Astrocyte (in vitro differentiated cells and primary cell): Measurements from ENCODE around the gene CNPPD1. TPM values are rescaled to one million over a fixed set of nuclear protein-coding genes. Genes with fewer than 3 reads are reported as not detected.

ENCODE experiments used
- DNase-seq: peaks from one replicate; pipeline ENCODE4 v3.0.0-alpha.2; 2010; ENCODE audit warnings: low read depth
- FAIRE-seq: peaks from 2 replicates; lab custom pipeline; 2011; peaks lifted over from hg19 to GRCh38; lab: Jason Lieb, UNC
- H2AFZ ChIP-seq: 2 replicates; pipeline ENCODE4 v1.6.0; 2012; ENCODE audit warnings: low read depth, low read length, inconsistent platforms
- H3K27ac ChIP-seq: 2 replicates; pipeline ENCODE4 v1.5.1; 2011; ENCODE audit warnings: low read depth, low read length, inconsistent platforms
- H3K27me3 ChIP-seq: 2 replicates; pipeline ENCODE4 v1.6.0; 2011; ENCODE audit warnings: low read length, inconsistent platforms; ENCODE audit not compliant: insufficient read depth
- H3K36me3 ChIP-seq: 2 replicates; pipeline ENCODE4 v1.5.1; 2011; ENCODE audit warnings: low read length, inconsistent platforms; ENCODE audit not compliant: insufficient read depth
- H3K4me1 ChIP-seq: 2 replicates; pipeline ENCODE4 v1.5.1; 2011; ENCODE audit warnings: low read length, inconsistent platforms; ENCODE audit not compliant: insufficient read depth
- H3K4me2 ChIP-seq: 2 replicates; pipeline ENCODE4 v1.6.0; 2012; ENCODE audit warnings: low read length, inconsistent platforms
- H3K4me3 ChIP-seq: 2 replicates; pipeline ENCODE4 v1.5.1; 2011; ENCODE audit warnings: low read depth, mild to moderate bottlenecking, low read length, inconsistent platforms; ENCODE audit not compliant: insufficient read depth
- H3K79me2 ChIP-seq: 2 replicates; pipeline ENCODE4 v1.6.0; 2012; ENCODE audit warnings: mild to moderate bottlenecking, low read length, inconsistent platforms; ENCODE audit not compliant: insufficient read depth
- H3K9ac ChIP-seq: 2 replicates; pipeline ENCODE4 v1.6.0; 2012; ENCODE audit warnings: mild to moderate bottlenecking, low read length, inconsistent platforms
- H3K9me3 ChIP-seq: 2 replicates; pipeline ENCODE4 v1.5.1; 2012; ENCODE audit warnings: low read depth, mild to moderate bottlenecking, low read length, inconsistent platforms; ENCODE audit not compliant: insufficient read depth
- H4K20me1 ChIP-seq: 2 replicates; pipeline ENCODE4 v1.6.0; 2012; ENCODE audit warnings: low read length, inconsistent platforms; ENCODE audit not compliant: insufficient read depth
- H3K27ac Mint-ChIP-seq: one replicate; pipeline ENCODE4 v1.8.0; 2021; ENCODE audit warnings: mild to moderate bottlenecking, mixed read lengths; ENCODE audit not compliant: unreplicated experiment
- H3K27me3 Mint-ChIP-seq: one replicate; pipeline ENCODE4 v1.8.0; 2021; ENCODE audit warnings: low read depth, mixed read lengths; ENCODE audit not compliant: unreplicated experiment
- H3K36me3 Mint-ChIP-seq: one replicate; pipeline ENCODE4 v1.8.0; 2021; ENCODE audit warnings: low read depth, mixed read lengths; ENCODE audit not compliant: unreplicated experiment
- H3K4me1 Mint-ChIP-seq: one replicate; pipeline ENCODE4 v1.8.0; 2021; ENCODE audit warnings: low read depth, mixed read lengths; ENCODE audit not compliant: unreplicated experiment
- H3K4me3 Mint-ChIP-seq: one replicate; pipeline ENCODE4 v1.8.0; 2021; ENCODE audit warnings: mild to moderate bottlenecking, moderate library complexity, mixed read lengths; ENCODE audit not compliant: unreplicated experiment
- H3K9me3 Mint-ChIP-seq: one replicate; pipeline ENCODE4 v1.8.0; 2021; ENCODE audit warnings: mild to moderate bottlenecking, mixed read lengths; ENCODE audit not compliant: unreplicated experiment
- EZH2 ChIP-seq: IDR thresholded peaks from 2 replicates; pipeline ENCODE4 v1.6.1; 2012; ENCODE audit warnings: mild to moderate bottlenecking, low read length, inconsistent platforms; ENCODE audit not compliant: insufficient read depth
- total RNA-seq: library from RNA; stranded (reverse); gene quantifications from 2 replicates; pipeline ENCODE4 v1.2.1, GENCODE V29; 2021
- TF ChIP-seq, protein P1 (sequence below): IDR thresholded peaks from 2 replicates; pipeline ENCODE4 v1.5.1; 2011; ENCODE audit warnings: low read depth, mild to moderate bottlenecking, inconsistent platforms, low read length, moderate library complexity; ENCODE audit not compliant: insufficient read depth

Gene CNPPD1
- total RNA-seq, 1 donor from 2014 or later: 28.1 TPM

DNA sequence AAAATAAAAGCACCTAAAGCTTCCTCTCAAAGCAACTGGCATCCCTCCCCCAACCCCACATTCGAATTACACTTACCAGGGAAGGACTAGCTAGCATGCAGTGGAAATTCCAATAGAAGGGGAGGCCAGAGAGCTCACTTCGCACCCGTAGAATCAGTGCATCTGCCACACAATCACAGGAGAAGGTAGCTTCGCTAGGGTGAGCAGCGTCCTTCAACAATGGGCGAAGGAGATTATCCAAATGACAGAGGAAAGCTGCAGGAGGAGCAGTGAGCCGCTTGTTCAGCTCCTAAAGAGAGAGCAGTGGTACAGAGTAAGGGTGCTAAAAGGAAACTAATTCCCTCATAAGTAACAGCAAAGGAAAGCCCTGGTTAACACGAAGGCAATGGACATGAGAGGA lies 19.3 kb downstream of the CNPPD1 start:
- Histone ChIP-seq H3K4me1 (peaks cover 4% of the 10 kb centered on the region), H3K27me3 (no peaks in the 10 kb centered on the region), H3K9me3 (no peaks in the 10 kb centered on the region), H2AFZ (no peak overlapping the region), H3K27ac (no peak overlapping the region), H4K20me1 (no peaks in the 10 kb centered on the region), H3K36me3 (peaks cover 4% of the 10 kb centered on the region), H3K9ac (no peak overlapping the region), H3K79me2 (no peaks in the 10 kb centered on the region), H3K4me3 (no peak overlapping the region), H3K4me2 (no peak overlapping the region)
- Mint-ChIP-seq H3K36me3 (peaks cover 4% of the 10 kb centered on the region), H3K4me3 (no peak overlapping the region), H3K27ac (no peak overlapping the region), H3K4me1 (peaks cover 18% of the 10 kb centered on the region), H3K27me3 (peaks cover 3% of the 10 kb centered on the region), H3K9me3 (no peaks in the 10 kb centered on the region)
- FAIRE-seq: no peak
- DNase-seq: no peak
- no peak for TF ChIP-seq EZH2
- TF ChIP-seq, protein P1, sequence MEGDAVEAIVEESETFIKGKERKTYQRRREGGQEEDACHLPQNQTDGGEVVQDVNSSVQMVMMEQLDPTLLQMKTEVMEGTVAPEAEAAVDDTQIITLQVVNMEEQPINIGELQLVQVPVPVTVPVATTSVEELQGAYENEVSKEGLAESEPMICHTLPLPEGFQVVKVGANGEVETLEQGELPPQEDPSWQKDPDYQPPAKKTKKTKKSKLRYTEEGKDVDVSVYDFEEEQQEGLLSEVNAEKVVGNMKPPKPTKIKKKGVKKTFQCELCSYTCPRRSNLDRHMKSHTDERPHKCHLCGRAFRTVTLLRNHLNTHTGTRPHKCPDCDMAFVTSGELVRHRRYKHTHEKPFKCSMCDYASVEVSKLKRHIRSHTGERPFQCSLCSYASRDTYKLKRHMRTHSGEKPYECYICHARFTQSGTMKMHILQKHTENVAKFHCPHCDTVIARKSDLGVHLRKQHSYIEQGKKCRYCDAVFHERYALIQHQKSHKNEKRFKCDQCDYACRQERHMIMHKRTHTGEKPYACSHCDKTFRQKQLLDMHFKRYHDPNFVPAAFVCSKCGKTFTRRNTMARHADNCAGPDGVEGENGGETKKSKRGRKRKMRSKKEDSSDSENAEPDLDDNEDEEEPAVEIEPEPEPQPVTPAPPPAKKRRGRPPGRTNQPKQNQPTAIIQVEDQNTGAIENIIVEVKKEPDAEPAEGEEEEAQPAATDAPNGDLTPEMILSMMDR: no peak

DNA sequence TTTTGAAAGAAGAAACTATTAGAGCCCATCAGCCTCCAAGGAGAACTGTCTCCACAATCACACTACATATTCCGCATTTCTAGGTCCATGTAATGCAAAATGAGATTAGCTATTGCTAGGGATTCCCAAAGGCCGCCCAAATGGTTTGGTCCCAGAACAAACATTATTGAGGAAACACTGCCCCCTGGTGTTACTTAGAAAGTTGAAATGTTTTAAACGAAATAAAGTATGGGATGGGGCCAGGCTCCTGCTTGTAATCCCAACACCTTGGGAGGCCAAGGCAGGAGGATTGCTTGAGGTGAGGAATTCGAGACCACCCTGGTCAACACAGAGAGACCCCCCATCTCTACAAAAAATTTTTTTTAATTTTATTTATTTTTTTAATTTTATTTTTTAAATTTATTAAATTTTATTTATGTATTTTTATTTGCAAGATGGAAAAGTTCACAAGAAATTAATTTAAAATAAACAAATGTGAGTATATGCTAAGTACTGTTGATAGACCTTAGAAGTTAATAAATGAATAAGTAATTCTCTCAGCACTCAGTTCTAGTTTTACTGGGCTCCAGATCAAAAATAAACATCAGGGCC lies 21.6 kb downstream of the CNPPD1 start:
- TF ChIP-seq, protein P1: peak; percentile 41
- no peak for TF ChIP-seq EZH2
- Mint-ChIP-seq H3K4me3 (no peak overlapping the region), H3K9me3 (no peaks in the 10 kb centered on the region), H3K4me1 (peaks cover 18% of the 10 kb centered on the region), H3K27ac (no peak overlapping the region), H3K36me3 (peaks cover 4% of the 10 kb centered on the region), H3K27me3 (no peaks in the 10 kb centered on the region)
- Histone ChIP-seq H3K9ac (no peak overlapping the region), H3K9me3 (no peaks in the 10 kb centered on the region), H3K79me2 (no peaks in the 10 kb centered on the region), H3K27ac (no peak overlapping the region), H3K4me2 (no peak overlapping the region), H4K20me1 (no peaks in the 10 kb centered on the region), H2AFZ (no peak overlapping the region), H3K27me3 (no peaks in the 10 kb centered on the region), H3K4me3 (no peak overlapping the region), H3K36me3 (peaks cover 4% of the 10 kb centered on the region), H3K4me1 (peaks cover 4% of the 10 kb centered on the region)
- FAIRE-seq (no peak), DNase-seq (peak; percentile 17)

DNA sequence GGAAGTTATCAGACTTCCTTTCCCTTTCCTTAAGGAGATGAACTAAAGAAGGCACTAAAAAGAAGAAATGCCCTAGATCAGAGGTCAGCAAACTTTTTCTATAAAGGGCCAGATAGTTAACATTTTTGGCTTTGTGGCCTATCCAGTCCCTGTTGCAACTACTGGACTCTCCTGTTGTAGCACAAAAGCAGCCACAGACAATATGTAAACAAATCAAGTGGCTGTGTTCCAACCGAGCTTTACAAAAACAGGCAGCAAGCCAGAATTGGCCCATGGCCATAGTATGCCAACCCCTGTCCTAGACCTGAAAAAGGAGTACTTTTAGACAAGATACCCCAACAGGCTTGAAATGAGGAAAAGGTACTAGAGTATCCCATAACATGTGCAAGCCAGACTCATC lies 27.1 kb downstream of the CNPPD1 start:
- H3K4me2 ChIP-seq: no peak overlapping the region
- Mint-ChIP-seq H3K27me3 (no peaks in the 10 kb centered on the region), H3K27ac (no peak overlapping the region), H3K36me3 (peaks cover 14% of the 10 kb centered on the region), H3K4me3 (no peak overlapping the region), H3K4me1 (no peaks in the 10 kb centered on the region), H3K9me3 (no peaks in the 10 kb centered on the region)
- H3K27me3 ChIP-seq: no peaks in the 10 kb centered on the region
- DNase-seq: no peak
- no peak overlapping the region for H3K9ac ChIP-seq
- no peaks in the 10 kb centered on the region for H3K9me3 ChIP-seq
- H3K27ac ChIP-seq: no peak overlapping the region
- no peaks in the 10 kb centered on the region for H3K4me1 ChIP-seq
- no peak overlapping the region for H2AFZ ChIP-seq
- no peaks in the 10 kb centered on the region for H3K36me3 ChIP-seq
- no peak for FAIRE-seq
- H3K4me3 ChIP-seq: no peak overlapping the region
- H4K20me1 ChIP-seq: no peaks in the 10 kb centered on the region
- no peak for TF ChIP-seq EZH2
- TF ChIP-seq, protein P1: no peak
- H3K79me2 ChIP-seq: no peaks in the 10 kb centered on the region
